ENCODE data around the gene LNX2. TPM values are rescaled to one million over a fixed set of nuclear protein-coding genes. Genes with fewer than 3 reads are reported as not detected.

LNX2 gene
- total RNA-seq, 1 donor from 2014 or later: 15.1 TPM

DNA sequence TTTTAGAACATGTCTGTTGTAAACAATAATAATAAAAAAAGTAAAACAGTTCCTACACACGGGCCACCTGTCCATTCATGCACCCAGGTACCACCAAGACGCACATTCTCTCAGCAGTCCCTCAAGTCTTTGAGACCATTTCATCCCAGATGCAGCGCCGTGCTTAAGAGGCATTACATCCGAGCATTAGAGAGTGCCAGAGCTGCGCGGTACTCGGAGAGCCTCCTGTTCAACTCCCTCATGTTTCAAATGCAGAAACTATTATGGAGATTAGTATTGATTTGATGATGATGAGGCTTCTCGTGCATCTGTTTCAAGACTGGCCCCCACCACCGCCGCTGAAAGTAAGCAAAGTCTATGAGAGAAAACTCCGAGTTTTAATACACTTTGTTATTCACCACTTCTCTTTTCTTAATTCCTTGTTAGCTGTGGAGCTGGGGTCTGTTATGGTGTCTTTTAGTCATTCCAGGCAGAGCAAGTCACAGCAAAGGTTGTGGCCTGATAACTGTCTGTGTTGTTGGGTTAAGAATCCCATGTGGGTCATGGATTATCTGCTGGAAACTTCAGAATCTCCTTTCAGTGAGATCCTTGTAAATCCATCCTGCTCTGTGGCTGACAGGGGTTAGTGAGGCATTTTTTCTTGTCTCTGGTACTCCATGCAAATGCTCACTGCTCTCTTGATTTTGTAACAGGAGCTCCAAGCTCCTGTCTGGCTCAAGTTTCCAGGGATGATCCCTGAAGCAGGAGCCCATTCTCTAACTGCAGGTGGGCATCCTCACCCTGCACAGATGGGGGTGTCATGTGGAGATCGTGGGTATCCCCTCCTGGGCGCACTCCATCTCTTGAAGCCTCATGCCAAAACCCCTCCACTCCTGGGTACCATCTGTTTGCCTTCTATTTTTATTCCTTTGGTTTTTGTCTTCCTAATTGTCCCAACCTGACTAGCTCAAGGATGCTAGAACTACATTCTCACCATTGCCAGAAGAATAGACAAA is 95.1 kb downstream of the LNX2 start:
- Mint-ChIP-seq H3K27ac (no peak overlapping the region), H3K4me1 (peaks cover 13% of the 10 kb centered on the region), H3K9me3 (peaks cover 9% of the 10 kb centered on the region), H3K36me3 (no peaks in the 10 kb centered on the region), H3K4me3 (no peak overlapping the region), H3K27me3 (ENCODE audit: insufficient read depth, low read depth) (peaks cover 6% of the 10 kb centered on the region)
- Histone ChIP-seq H3K4me2 (no peak overlapping the region), H2AFZ (replicated peaks) (no peak overlapping the region), H3K36me3 (no peaks in the 10 kb centered on the region), H3F3A (ENCODE audit: low read depth) (no peaks in the 10 kb centered on the region), H3K4me3 (no peak overlapping the region), H3K9ac (no peak overlapping the region), H3K27me3 (no peaks in the 10 kb centered on the region), H3K27ac (no peak overlapping the region), H4K20me1 (ENCODE audit: low read depth) (no peaks in the 10 kb centered on the region), H3K4me1 (no peaks in the 10 kb centered on the region), H3K79me2 (ENCODE audit: low read depth) (no peaks in the 10 kb centered on the region), H3K9me3 (ENCODE audit: low read depth) (no peaks in the 10 kb centered on the region)
- DNase-seq (ENCODE audit: low spot score): no peak
- no peak for TF ChIP-seq EZH2 (IDR thresholded peaks at IDR 0.05)
- TF ChIP-seq, protein P1, sequence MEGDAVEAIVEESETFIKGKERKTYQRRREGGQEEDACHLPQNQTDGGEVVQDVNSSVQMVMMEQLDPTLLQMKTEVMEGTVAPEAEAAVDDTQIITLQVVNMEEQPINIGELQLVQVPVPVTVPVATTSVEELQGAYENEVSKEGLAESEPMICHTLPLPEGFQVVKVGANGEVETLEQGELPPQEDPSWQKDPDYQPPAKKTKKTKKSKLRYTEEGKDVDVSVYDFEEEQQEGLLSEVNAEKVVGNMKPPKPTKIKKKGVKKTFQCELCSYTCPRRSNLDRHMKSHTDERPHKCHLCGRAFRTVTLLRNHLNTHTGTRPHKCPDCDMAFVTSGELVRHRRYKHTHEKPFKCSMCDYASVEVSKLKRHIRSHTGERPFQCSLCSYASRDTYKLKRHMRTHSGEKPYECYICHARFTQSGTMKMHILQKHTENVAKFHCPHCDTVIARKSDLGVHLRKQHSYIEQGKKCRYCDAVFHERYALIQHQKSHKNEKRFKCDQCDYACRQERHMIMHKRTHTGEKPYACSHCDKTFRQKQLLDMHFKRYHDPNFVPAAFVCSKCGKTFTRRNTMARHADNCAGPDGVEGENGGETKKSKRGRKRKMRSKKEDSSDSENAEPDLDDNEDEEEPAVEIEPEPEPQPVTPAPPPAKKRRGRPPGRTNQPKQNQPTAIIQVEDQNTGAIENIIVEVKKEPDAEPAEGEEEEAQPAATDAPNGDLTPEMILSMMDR (IDR thresholded peaks at IDR 0.05): no peak
- TF ChIP-seq EZH2phosphoT487 (IDR thresholded peaks at IDR 0.05): no peak

- Histone ChIP-seq H3K4me1 (no peaks in the 10 kb centered on the region), H3K9me3 (ENCODE audit: low read depth) (no peaks in the 10 kb centered on the region), H3K4me2 (no peak overlapping the region), H3K27me3 (peaks cover 10% of the 10 kb centered on the region), H3K79me2 (ENCODE audit: low read depth) (no peaks in the 10 kb centered on the region), H3K36me3 (no peaks in the 10 kb centered on the region), H3K4me3 (no peak overlapping the region), H4K20me1 (ENCODE audit: low read depth) (no peaks in the 10 kb centered on the region), H3K27ac (no peak overlapping the region), H3F3A (ENCODE audit: low read depth) (no peaks in the 10 kb centered on the region), H3K9ac (no peak overlapping the region), H2AFZ (replicated peaks) (no peak overlapping the region)
- Mint-ChIP-seq H3K4me3 (no peak overlapping the region), H3K27me3 (ENCODE audit: insufficient read depth, low read depth) (peaks cover 6% of the 10 kb centered on the region), H3K4me1 (peaks cover 13% of the 10 kb centered on the region), H3K9me3 (peaks cover 7% of the 10 kb centered on the region), H3K27ac (no peak overlapping the region), H3K36me3 (no peaks in the 10 kb centered on the region)
- no peak for DNase-seq (ENCODE audit: low spot score)
- TF ChIP-seq, protein P1 (IDR thresholded peaks at IDR 0.05): no peak
- TF ChIP-seq EZH2phosphoT487 (IDR thresholded peaks at IDR 0.05) (no peak), EZH2 (IDR thresholded peaks at IDR 0.05) (no peak)
These were observed 96.8 kb downstream of the LNX2 start for GRCh38 chr13:27523346-27524073.

DNA sequence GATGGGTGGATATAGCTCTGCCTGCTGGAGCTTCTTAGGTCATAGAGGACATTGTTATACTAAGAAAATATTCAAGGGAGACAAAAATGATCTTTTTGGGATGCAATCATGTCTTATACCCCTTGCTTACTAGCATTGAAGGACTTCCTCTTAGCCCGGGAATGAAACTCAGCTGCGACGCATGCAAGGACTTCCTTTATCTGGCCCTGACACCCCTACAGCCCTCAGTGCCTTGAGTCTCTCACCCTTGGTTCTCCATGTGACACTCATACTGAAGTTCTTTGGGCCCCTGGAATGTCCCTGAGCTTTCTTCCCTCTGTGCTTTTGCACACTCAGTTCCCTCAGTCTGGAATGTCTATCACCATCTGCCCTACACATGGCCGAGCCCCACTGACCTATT is 97.5 kb downstream of the LNX2 start:
- Mint-ChIP-seq H3K4me1 (peaks cover 13% of the 10 kb centered on the region), H3K9me3 (peaks cover 2% of the 10 kb centered on the region), H3K36me3 (no peaks in the 10 kb centered on the region), H3K27ac (no peak overlapping the region), H3K27me3 (ENCODE audit: insufficient read depth, low read depth) (peaks cover 6% of the 10 kb centered on the region), H3K4me3 (no peak overlapping the region)
- Histone ChIP-seq H3K9me3 (ENCODE audit: low read depth) (no peaks in the 10 kb centered on the region), H3F3A (ENCODE audit: low read depth) (no peaks in the 10 kb centered on the region), H4K20me1 (ENCODE audit: low read depth) (no peaks in the 10 kb centered on the region), H3K4me2 (no peak overlapping the region), H3K4me1 (no peaks in the 10 kb centered on the region), H3K27ac (no peak overlapping the region), H3K27me3 (peaks cover 10% of the 10 kb centered on the region), H3K36me3 (no peaks in the 10 kb centered on the region), H3K79me2 (ENCODE audit: low read depth) (no peaks in the 10 kb centered on the region), H3K4me3 (no peak overlapping the region), H3K9ac (no peak overlapping the region), H2AFZ (replicated peaks) (no peak overlapping the region)
- DNase-seq (ENCODE audit: low spot score): no peak
- no peak for TF ChIP-seq EZH2phosphoT487 (IDR thresholded peaks at IDR 0.05)
- TF ChIP-seq, protein P1 (IDR thresholded peaks at IDR 0.05): no peak
- no peak for TF ChIP-seq EZH2 (IDR thresholded peaks at IDR 0.05)

All from neural progenitor cell (in vitro differentiated cells).